Endothelial cell of umbilical vein (primary cell): ENCODE data around the gene TPH1.

Source experiments
- EZH2 ChIP-seq: IDR thresholded peaks from 2 replicates; pipeline ENCODE4 v1.6.1; 2012; ENCODE audit warnings: borderline replicate concordance, low read depth, mild to moderate bottlenecking, moderate library complexity, low read length, inconsistent platforms; ENCODE audit not compliant: severe bottlenecking
- FOS ChIP-seq: IDR thresholded peaks from 2 replicates; pipeline ENCODE4 v1.6.1; 2011; ENCODE audit warnings: mild to moderate bottlenecking, low read length, moderate library complexity, borderline replicate concordance; ENCODE audit not compliant: insufficient read depth
- GATA2 ChIP-seq: IDR thresholded peaks from 2 replicates; pipeline ENCODE4 v1.7.0; 2011; ENCODE audit warnings: low read depth, mild to moderate bottlenecking, moderate library complexity, mixed read lengths, low read length; ENCODE audit not compliant: insufficient read length, insufficient read depth
- JUN ChIP-seq: IDR thresholded peaks from 2 replicates; pipeline ENCODE4 v1.6.1; 2011; ENCODE audit warnings: borderline replicate concordance, low read depth; ENCODE audit not compliant: insufficient read length, insufficient read depth
- MAX ChIP-seq: IDR thresholded peaks from 2 replicates; pipeline ENCODE4 v1.6.1; 2011; ENCODE audit not compliant: insufficient read depth, insufficient read length
- MYC ChIP-seq: IDR thresholded peaks from one replicate; pipeline ENCODE4 v1.6.1; 2011; ENCODE audit warnings: mild to moderate bottlenecking, low read depth, low read length
- POLR2A ChIP-seq: IDR thresholded peaks from 2 replicates; pipeline ENCODE4 v1.6.1; 2012; ENCODE audit warnings: low read depth, mild to moderate bottlenecking, control low read depth, low read length
- POLR2AphosphoS5 ChIP-seq: IDR thresholded peaks from 2 replicates; pipeline ENCODE4 v1.6.1; 2012; ENCODE audit warnings: low read depth, mild to moderate bottlenecking, control low read depth, low read length, moderate library complexity; ENCODE audit not compliant: insufficient read depth
- TF ChIP-seq, protein P1 (sequence below), 2 donors: IDR thresholded peaks; 1 replicate in 1 of 2; 2 replicates in 1 of 2; pipeline ENCODE4 v1.5.1; 2011; ENCODE audit warnings: low read length in 2 of 2, mild to moderate bottlenecking in 2 of 2, moderate library complexity in 2 of 2, control low read depth in 1 of 2, inconsistent platforms in 1 of 2, low read depth in 1 of 2; ENCODE audit not compliant: insufficient read depth in 1 of 2; ENCODE audit errors: extremely low read depth in 1 of 2

GRCh38 chr11:18075444-18075843 is 29.4 kb upstream of the TPH1 start:
- TF ChIP-seq EZH2 (no peak), FOS (no peak), POLR2A (no peak), MYC (no peak), JUN (no peak), POLR2AphosphoS5 (no peak), MAX (no peak), GATA2 (no peak)
- TF ChIP-seq, protein P1, sequence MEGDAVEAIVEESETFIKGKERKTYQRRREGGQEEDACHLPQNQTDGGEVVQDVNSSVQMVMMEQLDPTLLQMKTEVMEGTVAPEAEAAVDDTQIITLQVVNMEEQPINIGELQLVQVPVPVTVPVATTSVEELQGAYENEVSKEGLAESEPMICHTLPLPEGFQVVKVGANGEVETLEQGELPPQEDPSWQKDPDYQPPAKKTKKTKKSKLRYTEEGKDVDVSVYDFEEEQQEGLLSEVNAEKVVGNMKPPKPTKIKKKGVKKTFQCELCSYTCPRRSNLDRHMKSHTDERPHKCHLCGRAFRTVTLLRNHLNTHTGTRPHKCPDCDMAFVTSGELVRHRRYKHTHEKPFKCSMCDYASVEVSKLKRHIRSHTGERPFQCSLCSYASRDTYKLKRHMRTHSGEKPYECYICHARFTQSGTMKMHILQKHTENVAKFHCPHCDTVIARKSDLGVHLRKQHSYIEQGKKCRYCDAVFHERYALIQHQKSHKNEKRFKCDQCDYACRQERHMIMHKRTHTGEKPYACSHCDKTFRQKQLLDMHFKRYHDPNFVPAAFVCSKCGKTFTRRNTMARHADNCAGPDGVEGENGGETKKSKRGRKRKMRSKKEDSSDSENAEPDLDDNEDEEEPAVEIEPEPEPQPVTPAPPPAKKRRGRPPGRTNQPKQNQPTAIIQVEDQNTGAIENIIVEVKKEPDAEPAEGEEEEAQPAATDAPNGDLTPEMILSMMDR (IDR thresholded peaks at IDR 0.05; ENCODE audit: extremely low read depth in 1 of 2, insufficient read depth in 1 of 2, low read depth in 1 of 2, low read length in 2 of 2): no peak
